ENCODE measurements around the gene PPP2R2D.
"Not testable (repeated sequence)": the region's sequence is repeated elsewhere in the genome, so short reads cannot be mapped to it uniquely, and the experiment has no call there.

PPP2R2D gene

GRCh38 chr10:131930150-131930549 lies 29.3 kb downstream of the PPP2R2D start:
- DNase-seq: no peak

GRCh38 chr10:131930586-131931330 lies 29.9 kb downstream of the PPP2R2D start:
- no peak for DNase-seq

GRCh38 chr10:131931981-131932380 lies 31.2 kb downstream of the PPP2R2D start:
- DNase-seq: no peak

- DNase-seq: no peak
These were observed 32.3 kb downstream of the PPP2R2D start for GRCh38 chr10:131933016-131933695.

GRCh38 chr10:131933696-131934086 lies 32.9 kb downstream of the PPP2R2D start:
- DNase-seq: no peak

GRCh38 chr10:131934769-131935168 lies 34.0 kb downstream of the PPP2R2D start:
- DNase-seq: no peak

- no peak for DNase-seq
These were observed 34.5 kb downstream of the PPP2R2D start for GRCh38 chr10:131935260-131935659.

- no peak for DNase-seq
These were observed 35.5 kb downstream of the PPP2R2D start for GRCh38 chr10:131936294-131936693.

GRCh38 chr10:131936736-131937135 lies 35.9 kb downstream of the PPP2R2D start:
- no peak for DNase-seq

GRCh38 chr10:131937836-131938235 lies 37.0 kb downstream of the PPP2R2D start:
- DNase-seq: no peak

GRCh38 chr10:131938681-131939080 lies 37.9 kb downstream of the PPP2R2D start:
- DNase-seq: no peak

- DNase-seq: no peak
These were observed 41.6 kb downstream of the PPP2R2D start for GRCh38 chr10:131942455-131942854.

- DNase-seq: no peak
These were observed 42.4 kb downstream of the PPP2R2D start for GRCh38 chr10:131943021-131943814.

- no peak for DNase-seq
These were observed 43.6 kb downstream of the PPP2R2D start for GRCh38 chr10:131944412-131944811.

- DNase-seq: no peak
These were observed 44.3 kb downstream of the PPP2R2D start for GRCh38 chr10:131944976-131945695.

- peak; percentile 75 for DNase-seq
These were observed 45.5 kb downstream of the PPP2R2D start for GRCh38 chr10:131946321-131946751.

GRCh38 chr10:131946880-131947279 lies 46.1 kb downstream of the PPP2R2D start:
- no peak for DNase-seq

- DNase-seq: peak; percentile 72
These were observed 47.0 kb downstream of the PPP2R2D start for GRCh38 chr10:131947631-131948347.

GRCh38 chr10:131948501-131948900 lies 47.7 kb downstream of the PPP2R2D start:
- DNase-seq: no peak

GRCh38 chr10:131949041-131949862 lies 48.4 kb downstream of the PPP2R2D start:
- DNase-seq: no peak

GRCh38 chr10:131949908-131950307 lies 49.1 kb downstream of the PPP2R2D start:
- not testable (repeated sequence) for DNase-seq
